HG03175 (cell line): ENCODE measurements around the gene IER2.

ENCODE experiments used
- ATAC-seq: cut with Tn5 transposase; IDR thresholded peaks from one replicate; pipeline ENCODE4 v1.9.1; 2021; ENCODE audit warnings: mild to moderate bottlenecking, moderate library complexity; ENCODE audit not compliant: unreplicated experiment

Gene IER2

GRCh38 chr19:13150187-13150930 lies at the start of gene IER2, which contains the start of gene STX10:
Gene IER2, plus strand, starts transcription at chr19:13150411. Its CDS starts 2,776 bp downstream, at chr19:13153187.
Gene STX10, minus strand, starts transcription at chr19:13150375. Its CDS starts 202 bp downstream, at chr19:13150173.
- ATAC-seq, result peak; percentile 41

GRCh38 chr19:13100841-13101589 lies 49.2 kb upstream of the IER2 start:
- no peak for ATAC-seq

- ATAC-seq, result no peak
These were observed 48.4 kb upstream of the IER2 start for GRCh38 chr19:13101590-13102415.

- ATAC-seq, result peak; percentile 9
These were observed 47.9 kb upstream of the IER2 start for GRCh38 chr19:13102416-13102665.

- ATAC-seq, result peak; percentile 53
These were observed 47.3 kb upstream of the IER2 start, which contains the start of gene LYL1 for GRCh38 chr19:13102666-13103580. Gene LYL1, minus strand, starts transcription at chr19:13102858. Its CDS starts 1,687 bp downstream, at chr19:13101171.

- no peak for ATAC-seq
These were observed 46.4 kb upstream of the IER2 start for GRCh38 chr19:13103581-13104359.

GRCh38 chr19:13104360-13104847 lies 45.8 kb upstream of the IER2 start:
- peak; percentile 34 for ATAC-seq

- ATAC-seq, result no peak
These were observed 45.1 kb upstream of the IER2 start for GRCh38 chr19:13104848-13105711.

GRCh38 chr19:13109361-13110098 lies 40.7 kb upstream of the IER2 start:
- ATAC-seq, result no peak

GRCh38 chr19:13110099-13110610 lies 40.1 kb upstream of the IER2 start:
- no peak for ATAC-seq

GRCh38 chr19:13112555-13112954 lies 37.7 kb upstream of the IER2 start:
- ATAC-seq, result no peak

GRCh38 chr19:13115936-13116281 lies 34.3 kb upstream of the IER2 start:
- no peak for ATAC-seq

- ATAC-seq, result peak; percentile 48
These were observed 33.7 kb upstream of the IER2 start, which contains the start of gene TRMT1 for GRCh38 chr19:13116282-13117175. Gene TRMT1, minus strand, starts transcription at chr19:13116740. Its CDS starts 341 bp downstream, at chr19:13116399.

GRCh38 chr19:13117176-13117771 lies 32.9 kb upstream of the IER2 start:
- peak; percentile 13 for ATAC-seq

- ATAC-seq, result peak; percentile 67
These were observed 32.3 kb upstream of the IER2 start, which contains the start of gene NACC1 for GRCh38 chr19:13117772-13118423. Gene NACC1, plus strand, starts transcription at chr19:13118264. Its CDS starts 16,944 bp downstream, at chr19:13135208.
